Sigmoid colon (tissue), 4 donors: ENCODE results near the gene NTNG2.

Experiments
- EP300 ChIP-seq, 4 donors: sonication (generic); formaldehyde crosslinking; IDR thresholded peaks; one replicate each; pipeline ENCODE4 v1.6.1; 2017; ENCODE audit warnings: antibody characterized with exemption in 4 of 4
- POLR2A ChIP-seq, 2 donors: fragments of 450-650 bp; IDR thresholded peaks; one replicate each; pipeline ENCODE4 v1.6.1; 2016; ENCODE audit warnings: antibody characterized with exemption in 2 of 2, mild to moderate bottlenecking in 2 of 2, moderate library complexity in 2 of 2
- POLR2AphosphoS5 ChIP-seq, 4 donors: sonication (generic); formaldehyde crosslinking; IDR thresholded peaks; one replicate each; pipeline ENCODE4 v1.6.1; 2017; ENCODE audit warnings: antibody characterized with exemption in 4 of 4
- TF ChIP-seq, protein P1 (sequence below), 4 experiments: fragments of 450-650 bp in 3 of 4; fragments of 200-600 bp in 1 of 4; IDR thresholded peaks; one replicate each; pipeline ENCODE4 v1.5.1; 2016 to 2019; ENCODE audit warnings: antibody characterized with exemption in 4 of 4, mild to moderate bottlenecking in 3 of 4, moderate library complexity in 2 of 4

DNA sequence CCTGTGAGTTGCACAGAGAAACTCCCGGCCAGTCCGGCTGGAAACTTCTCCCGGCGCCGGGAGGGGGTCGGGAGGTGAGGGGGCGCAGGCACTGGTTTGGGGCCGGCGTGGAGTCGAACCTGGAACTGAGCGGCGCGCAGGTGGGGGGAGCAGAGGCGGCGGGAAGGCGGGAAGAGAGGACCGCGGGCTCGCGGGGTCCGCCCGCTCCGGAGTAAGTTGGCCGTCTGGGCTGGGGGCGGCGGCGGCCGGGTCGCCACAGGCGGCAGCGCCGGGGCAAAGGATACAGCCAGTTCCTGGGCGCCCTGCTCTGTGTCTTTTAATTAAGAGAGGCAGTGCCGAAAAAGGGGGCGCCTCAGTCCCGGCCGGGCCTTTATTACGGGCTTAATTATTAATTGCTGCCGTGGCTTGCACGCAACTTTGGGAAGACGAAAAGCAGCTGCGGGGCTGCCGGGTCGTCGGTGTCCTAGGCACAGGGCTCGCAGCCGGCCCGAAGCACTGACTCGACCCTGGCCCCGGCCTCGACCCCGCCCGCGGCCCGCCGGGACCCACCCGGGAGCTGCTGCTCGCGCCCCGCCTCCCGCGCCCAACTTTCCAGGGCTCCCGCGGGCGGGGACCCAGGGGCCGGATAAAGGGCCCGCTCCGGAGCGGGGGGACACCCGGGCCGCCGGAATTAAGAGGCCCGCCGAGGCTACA is 1.1 kb downstream of the NTNG2 start:
- TF ChIP-seq POLR2AphosphoS5 (IDR thresholded peaks at IDR 0.05): no peak
- TF ChIP-seq, protein P1, sequence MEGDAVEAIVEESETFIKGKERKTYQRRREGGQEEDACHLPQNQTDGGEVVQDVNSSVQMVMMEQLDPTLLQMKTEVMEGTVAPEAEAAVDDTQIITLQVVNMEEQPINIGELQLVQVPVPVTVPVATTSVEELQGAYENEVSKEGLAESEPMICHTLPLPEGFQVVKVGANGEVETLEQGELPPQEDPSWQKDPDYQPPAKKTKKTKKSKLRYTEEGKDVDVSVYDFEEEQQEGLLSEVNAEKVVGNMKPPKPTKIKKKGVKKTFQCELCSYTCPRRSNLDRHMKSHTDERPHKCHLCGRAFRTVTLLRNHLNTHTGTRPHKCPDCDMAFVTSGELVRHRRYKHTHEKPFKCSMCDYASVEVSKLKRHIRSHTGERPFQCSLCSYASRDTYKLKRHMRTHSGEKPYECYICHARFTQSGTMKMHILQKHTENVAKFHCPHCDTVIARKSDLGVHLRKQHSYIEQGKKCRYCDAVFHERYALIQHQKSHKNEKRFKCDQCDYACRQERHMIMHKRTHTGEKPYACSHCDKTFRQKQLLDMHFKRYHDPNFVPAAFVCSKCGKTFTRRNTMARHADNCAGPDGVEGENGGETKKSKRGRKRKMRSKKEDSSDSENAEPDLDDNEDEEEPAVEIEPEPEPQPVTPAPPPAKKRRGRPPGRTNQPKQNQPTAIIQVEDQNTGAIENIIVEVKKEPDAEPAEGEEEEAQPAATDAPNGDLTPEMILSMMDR (IDR thresholded peaks at IDR 0.05): no peak
- TF ChIP-seq POLR2A (IDR thresholded peaks at IDR 0.05): no peak
- TF ChIP-seq EP300 (IDR thresholded peaks at IDR 0.05): no peak
